ENCODE measurements around the gene FBXO44. TPM values are rescaled to one million over a fixed set of nuclear protein-coding genes. Genes with fewer than 3 reads are reported as not detected.

Gene FBXO44
- polyA plus RNA-seq, 2 of the 4 experiments (the other 2 are of a cell fraction): 10.4 to 26.9 TPM

DNA sequence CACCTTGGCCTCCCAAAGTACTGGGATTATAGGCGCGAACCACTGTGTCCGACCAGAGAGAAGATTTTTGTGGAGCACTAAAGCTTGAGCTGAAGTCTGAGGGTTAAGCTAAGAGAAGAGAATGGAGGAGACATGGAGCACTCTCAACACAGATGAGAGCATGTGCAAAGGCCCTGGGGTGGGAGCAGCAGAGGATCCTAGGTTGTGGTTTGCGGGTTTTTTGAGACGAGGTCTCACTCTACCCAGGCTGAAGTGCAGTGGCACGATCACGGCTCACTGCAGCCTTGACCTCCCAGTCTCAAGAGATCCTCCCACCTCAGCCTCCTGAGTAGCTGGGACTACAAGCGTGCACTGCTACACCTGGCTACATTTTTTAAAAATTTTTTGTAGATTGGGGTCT is 31.0 kb upstream of the FBXO44 start (continued):
- TF ChIP-seq ELK1 (IDR thresholded peaks at IDR 0.05; ENCODE audit: low read depth, low read length) (no peak), FOXS1 (CRISPR knock-in tag; IDR thresholded peaks at IDR 0.05) (no peak)

DNA sequence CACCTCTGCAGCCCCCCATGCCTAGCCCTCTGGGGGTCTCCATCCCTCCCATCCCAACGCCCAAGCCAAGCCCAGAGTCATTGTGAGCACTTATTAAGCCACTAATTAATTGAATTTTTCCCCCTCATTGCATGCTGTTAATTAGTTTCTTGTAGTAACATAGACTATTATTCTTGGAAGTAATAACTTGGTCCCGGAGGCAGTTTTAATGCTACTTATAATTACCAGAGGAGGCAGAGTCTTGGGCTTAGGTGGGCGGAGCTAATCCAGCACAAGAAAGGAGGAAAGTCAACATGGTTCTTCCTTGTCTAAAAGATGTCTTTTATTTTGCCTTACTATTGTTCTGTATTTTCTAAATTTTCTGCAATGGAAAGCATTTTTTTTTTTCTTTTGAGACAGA is 28.1 kb upstream of the FBXO44 start:
- CTCF ChIA-PET: interaction anchor here (1.2 kb wide), 1 partner anchor 19 kb away, joined by 3 read pairs; no protein-coding TSS in a partner anchor
- POLR2A ChIA-PET: no interaction called here
- WGBS (ENCODE audit: missing lambda C conversion rate): 3% methylated on average over 3 of the region's 3 CpGs
- no peak for ATAC-seq
- Histone ChIP-seq H3K4me3 (no peak overlapping the region), H3K27ac (no peak overlapping the region), H3K4me2 (no peak overlapping the region), H3K9me3 (no peaks in the 10 kb centered on the region), H3K4me1 (no peaks in the 10 kb centered on the region)
- FAIRE-seq: no peak
- no peak for DNase-seq (ENCODE audit: low read depth in 1 of 2, low spot score in 1 of 2)
- TF ChIP-seq PHF8 (IDR thresholded peaks at IDR 0.05; ENCODE audit: borderline replicate concordance, low read depth) (no peak), NR3C1 (IDR thresholded peaks at IDR 0.05) (no peak), EHMT2 (IDR thresholded peaks at IDR 0.05; ENCODE audit: low read depth) (no peak), MYC (IDR thresholded peaks at IDR 0.05; ENCODE audit: borderline replicate concordance, low read length) (no peak), RCOR1 (IDR thresholded peaks at IDR 0.05; ENCODE audit: low read depth, low read length) (no peak)
- TF ChIP-seq, protein P1, sequence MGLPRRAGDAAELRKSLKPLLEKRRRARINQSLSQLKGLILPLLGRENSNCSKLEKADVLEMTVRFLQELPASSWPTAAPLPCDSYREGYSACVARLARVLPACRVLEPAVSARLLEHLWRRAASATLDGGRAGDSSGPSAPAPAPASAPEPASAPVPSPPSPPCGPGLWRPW (IDR thresholded peaks at IDR 0.05): no peak
- TF ChIP-seq, protein P2, sequence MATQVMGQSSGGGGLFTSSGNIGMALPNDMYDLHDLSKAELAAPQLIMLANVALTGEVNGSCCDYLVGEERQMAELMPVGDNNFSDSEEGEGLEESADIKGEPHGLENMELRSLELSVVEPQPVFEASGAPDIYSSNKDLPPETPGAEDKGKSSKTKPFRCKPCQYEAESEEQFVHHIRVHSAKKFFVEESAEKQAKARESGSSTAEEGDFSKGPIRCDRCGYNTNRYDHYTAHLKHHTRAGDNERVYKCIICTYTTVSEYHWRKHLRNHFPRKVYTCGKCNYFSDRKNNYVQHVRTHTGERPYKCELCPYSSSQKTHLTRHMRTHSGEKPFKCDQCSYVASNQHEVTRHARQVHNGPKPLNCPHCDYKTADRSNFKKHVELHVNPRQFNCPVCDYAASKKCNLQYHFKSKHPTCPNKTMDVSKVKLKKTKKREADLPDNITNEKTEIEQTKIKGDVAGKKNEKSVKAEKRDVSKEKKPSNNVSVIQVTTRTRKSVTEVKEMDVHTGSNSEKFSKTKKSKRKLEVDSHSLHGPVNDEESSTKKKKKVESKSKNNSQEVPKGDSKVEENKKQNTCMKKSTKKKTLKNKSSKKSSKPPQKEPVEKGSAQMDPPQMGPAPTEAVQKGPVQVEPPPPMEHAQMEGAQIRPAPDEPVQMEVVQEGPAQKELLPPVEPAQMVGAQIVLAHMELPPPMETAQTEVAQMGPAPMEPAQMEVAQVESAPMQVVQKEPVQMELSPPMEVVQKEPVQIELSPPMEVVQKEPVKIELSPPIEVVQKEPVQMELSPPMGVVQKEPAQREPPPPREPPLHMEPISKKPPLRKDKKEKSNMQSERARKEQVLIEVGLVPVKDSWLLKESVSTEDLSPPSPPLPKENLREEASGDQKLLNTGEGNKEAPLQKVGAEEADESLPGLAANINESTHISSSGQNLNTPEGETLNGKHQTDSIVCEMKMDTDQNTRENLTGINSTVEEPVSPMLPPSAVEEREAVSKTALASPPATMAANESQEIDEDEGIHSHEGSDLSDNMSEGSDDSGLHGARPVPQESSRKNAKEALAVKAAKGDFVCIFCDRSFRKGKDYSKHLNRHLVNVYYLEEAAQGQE (IDR thresholded peaks at IDR 0.05): no peak

- H3K4me1 ChIP-seq: no peaks in the 10 kb centered on the region
- POLR2A ChIA-PET: no interaction called here
- no peak overlapping the region for H3K4me2 ChIP-seq
- 79% methylated on average over 4 of the region's 7 CpGs for WGBS (ENCODE audit: missing lambda C conversion rate)
- CTCF ChIA-PET: interaction anchor here (0.6 to 1.6 kb wide), 3 partner anchors 14 to 388 kb away, joined by 3 to 5 read pairs (median 3); no protein-coding TSS in a partner anchor
- H3K4me3 ChIP-seq: no peak overlapping the region
- FAIRE-seq: no peak
- no peak for ATAC-seq
- H3K9me3 ChIP-seq: no peaks in the 10 kb centered on the region
- DNase-seq (ENCODE audit: low read depth in 1 of 2, low spot score in 1 of 2): no peak
- no peak overlapping the region for H3K27ac ChIP-seq
- TF ChIP-seq HOXB5 (CRISPR knock-in tag; IDR thresholded peaks at IDR 0.05) (no peak), RFX5 (IDR thresholded peaks at IDR 0.05) (no peak), HEYL (CRISPR knock-in tag; IDR thresholded peaks at IDR 0.05) (no peak), NFE2L2 (conservative IDR thresholded peaks at IDR 0.05; ENCODE audit: low read length) (no peak), EHF (CRISPR knock-in tag; IDR thresholded peaks at IDR 0.05) (no peak), HOXB13 (CRISPR knock-in tag; IDR thresholded peaks at IDR 0.05; ENCODE audit: low read depth) (no peak), CTCF (IDR thresholded peaks at IDR 0.05) (no peak), E2F6 (IDR thresholded peaks at IDR 0.05; ENCODE audit: borderline replicate concordance, low read depth) (no peak), GATA3 (IDR thresholded peaks at IDR 0.05; ENCODE audit: borderline replicate concordance) (no peak), FOSB (CRISPR knock-in tag; IDR thresholded peaks at IDR 0.05) (no peak), RCOR1 (IDR thresholded peaks at IDR 0.05; ENCODE audit: low read depth, low read length) (no peak), USF2 (IDR thresholded peaks at IDR 0.05) (no peak), CEBPB (IDR thresholded peaks at IDR 0.05) (no peak), POLR2A (IDR thresholded peaks at IDR 0.05; ENCODE audit: low read length) (no peak), NPAS2 (CRISPR knock-in tag; IDR thresholded peaks at IDR 0.05; ENCODE audit: borderline replicate concordance) (no peak), RAD21 (conservative IDR thresholded peaks at IDR 0.05 in 1 of 2, IDR thresholded peaks at IDR 0.05 in 1 of 2) (no peak), MAZ (IDR thresholded peaks at IDR 0.05; ENCODE audit: borderline replicate concordance, low read depth, low read length) (no peak)
- TF ChIP-seq, protein P3, sequence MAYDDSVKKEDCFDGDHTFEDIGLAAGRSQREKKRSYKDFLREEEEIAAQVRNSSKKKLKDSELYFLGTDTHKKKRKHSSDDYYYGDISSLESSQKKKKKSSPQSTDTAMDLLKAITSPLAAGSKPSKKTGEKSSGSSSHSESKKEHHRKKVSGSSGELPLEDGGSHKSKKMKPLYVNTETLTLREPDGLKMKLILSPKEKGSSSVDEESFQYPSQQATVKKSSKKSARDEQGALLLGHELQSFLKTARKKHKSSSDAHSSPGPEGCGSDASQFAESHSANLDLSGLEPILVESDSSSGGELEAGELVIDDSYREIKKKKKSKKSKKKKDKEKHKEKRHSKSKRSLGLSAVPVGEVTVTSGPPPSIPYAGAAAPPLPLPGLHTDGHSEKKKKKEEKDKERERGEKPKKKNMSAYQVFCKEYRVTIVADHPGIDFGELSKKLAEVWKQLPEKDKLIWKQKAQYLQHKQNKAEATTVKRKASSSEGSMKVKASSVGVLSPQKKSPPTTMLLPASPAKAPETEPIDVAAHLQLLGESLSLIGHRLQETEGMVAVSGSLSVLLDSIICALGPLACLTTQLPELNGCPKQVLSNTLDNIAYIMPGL (CRISPR knock-in tag; IDR thresholded peaks at IDR 0.05; ENCODE audit: borderline replicate concordance): no peak
These were observed 25.9 kb upstream of the FBXO44 start for GRCh38 chr1:11628767-11629166.
